DND-41 (cell line): ENCODE measurements around the gene THRB.

Experiments
- CTCF ChIP-seq: IDR thresholded peaks from 2 replicates; pipeline ENCODE4 v1.5.1; 2012; ENCODE audit warnings: borderline replicate concordance, low read length, moderate library complexity, mild to moderate bottlenecking; ENCODE audit not compliant: poor library complexity, severe bottlenecking; ENCODE audit errors: extremely low read depth
- EZH2 ChIP-seq: IDR thresholded peaks from 3 replicates; pipeline ENCODE4 v1.6.1; 2012; ENCODE audit warnings: borderline replicate concordance, low read depth, mild to moderate bottlenecking, moderate library complexity, low read length, inconsistent platforms; ENCODE audit not compliant: severe bottlenecking

- TF ChIP-seq CTCF: no peak
- TF ChIP-seq EZH2: no peak
Observed at GRCh38 chr3:24201301-24201700, 293.3 kb downstream of the THRB start.
